K562 (cell line): ENCODE results near the gene CCDC187.

Source experiments
- ATF2 ChIP-seq: sonication (generic); formaldehyde crosslinking; IDR thresholded peaks from 2 replicates; pipeline ENCODE4 v1.8.1; 2022; ENCODE audit warnings: missing genetic modification reagents
- CTCF ChIP-seq, 3 experiments: IDR thresholded peaks in 2 of 3; conservative IDR thresholded peaks in 1 of 3; 2 replicates each; pipeline ENCODE4 v1.5.1; 2011 to 2012; ENCODE audit warnings: low read length in 3 of 3, mild to moderate bottlenecking in 3 of 3, control low read depth in 2 of 3, improper control_type of control experiment in 1 of 3, inconsistent platforms in 1 of 3, low read depth in 1 of 3, mixed read lengths in 1 of 3, moderate library complexity in 1 of 3; ENCODE audit not compliant: insufficient read depth in 2 of 3
- MAFF ChIP-seq: IDR thresholded peaks from 2 replicates; pipeline ENCODE4 v1.6.1; 2012; ENCODE audit warnings: low read length, improper control_type of control experiment
- MAX ChIP-seq: sonication (generic); formaldehyde crosslinking; IDR thresholded peaks from 2 replicates; pipeline ENCODE4 v1.9.0; 2022; ENCODE audit warnings: mild to moderate bottlenecking, missing genetic modification reagents
- NFIC ChIP-seq: fragments of 450-650 bp; IDR thresholded peaks from 2 replicates; pipeline ENCODE4 v1.6.1; 2017; ENCODE audit warnings: mild to moderate bottlenecking, inconsistent platforms
- RAD21 ChIP-seq, 2 experiments: fragments of 250-450 bp in 1 of 2; fragments of 450-650 bp in 1 of 2; sonication (Bioruptor Pico) in 1 of 2; formaldehyde crosslinking in 1 of 2; IDR thresholded peaks in 1 of 2; conservative IDR thresholded peaks in 1 of 2; 2 replicates each; pipeline versions ENCODE4 v1.4.0 to v1.8.0; 2020 to 2022; ENCODE audit warnings: mild to moderate bottlenecking in 2 of 2, moderate library complexity in 1 of 2
- RBBP5 ChIP-seq: fragments of 200-600 bp; sonication (generic); IDR thresholded peaks from 2 replicates; pipeline ENCODE4 v1.6.1; 2012; ENCODE audit warnings: borderline replicate concordance, mild to moderate bottlenecking, low read length, control low read depth, inconsistent platforms; ENCODE audit not compliant: insufficient read depth, poor library complexity, severe bottlenecking
- SMC3 ChIP-seq: conservative IDR thresholded peaks from 2 replicates; pipeline ENCODE4 v1.6.1; 2011; ENCODE audit warnings: low read depth, low read length, improper control_type of control experiment; ENCODE audit not compliant: insufficient read depth
- ZBTB1 ChIP-seq: sonication (generic); formaldehyde crosslinking; IDR thresholded peaks from 2 replicates; pipeline ENCODE4 v1.8.1; 2023; ENCODE audit warnings: missing genetic modification reagents, low read depth, mild to moderate bottlenecking, borderline replicate concordance

GRCh38 chr9:136302527-136302926 is 1.4 kb downstream of the CCDC187 start:
- TF ChIP-seq SMC3 (no peak), ATF2 (CRISPR knock-in tag) (no peak), MAFF (no peak), CTCF (IDR thresholded peaks at IDR 0.05 in 2 of 3, conservative IDR thresholded peaks at IDR 0.05 in 1 of 3; ENCODE audit: insufficient read depth in 2 of 3, low read depth in 1 of 3, low read length in 3 of 3) (no peak), RAD21 (CRISPR knock-in tag; conservative IDR thresholded peaks at IDR 0.05 in 1 of 2, IDR thresholded peaks at IDR 0.05 in 1 of 2) (no peak), ZBTB1 (no peak), RBBP5 (no peak), MAX (no peak), NFIC (no peak)
